Right lobe of liver (tissue), 6 donors: ENCODE results near the gene ZNF548. TPM values are rescaled to one million over a fixed set of nuclear protein-coding genes. Genes with fewer than 3 reads are reported as not detected.

Experiments used
- ATAC-seq, 4 donors: fragments of 200-7000 bp; cut with Tn5 transposase; one replicate each; pipeline ENCODE4 v1.9.1; 2020; ENCODE audit warnings: mild to moderate bottlenecking in 4 of 4, moderate library complexity in 4 of 4
- DNase-seq, 3 donors: peaks; one replicate each; pipeline ENCODE4 v3.0.0-alpha.2; 2020
- H3K27ac ChIP-seq, 3 donors: fragments of 200-600 bp; one replicate each; pipeline ENCODE4 v1.8.0; 2022
- H3K27me3 ChIP-seq, 2 donors: fragments of 200-600 bp; one replicate each; pipeline ENCODE4 v1.8.0; 2022
- H3K36me3 ChIP-seq, 4 donors: fragments of 200-600 bp; sonication (generic) in 1 of 4; one replicate each; pipeline versions ENCODE4 v1.5.1 to v1.8.0; 2017 to 2022; ENCODE audit warnings: control low read depth in 1 of 4
- H3K4me1 ChIP-seq, 4 donors: fragments of 200-600 bp; sonication (generic) in 1 of 4; one replicate each; pipeline versions ENCODE4 v1.5.1 to v1.8.0; 2017 to 2022; ENCODE audit warnings: control low read depth in 1 of 4
- H3K4me3 ChIP-seq, 3 donors: fragments of 200-600 bp; one replicate each; pipeline ENCODE4 v1.8.0; 2022
- H3K9me3 ChIP-seq, 4 donors: fragments of 200-600 bp; sonication (generic) in 1 of 4; one replicate each; pipeline versions ENCODE4 v1.5.1 to v1.8.0; 2017 to 2022; ENCODE audit warnings: control low read depth in 1 of 4
- POLR2A ChIP-seq: fragments of 450-650 bp; IDR thresholded peaks from one replicate; pipeline ENCODE4 v1.6.1; 2017; ENCODE audit warnings: antibody characterized with exemption, mild to moderate bottlenecking
- WGBS: methylation state at CpG from one replicate; pipeline ENCODE4 v1.1.6; 2018; ENCODE audit warnings: low coverage, low lambda C conversion rate; ENCODE audit not compliant: insufficient coverage; ENCODE audit errors: missing lambda C conversion rate; 5-methylcytosine and 5-hydroxymethylcytosine counted together
- intact Hi-C, 2 donors: fragments of 100-400 bp; cut with DNase I; formaldehyde crosslinking; loops; one replicate each; pipeline versions ENCODE4 v1.11.2 to v1.14.1; 2022
- total RNA-seq, 6 experiments: library from RNA; depleted of rRNA in 2 of 6; stranded (reverse); fragments of >200 nt in 2 of 6; fragmentation: NEBNext Ultra II Directional in 3 of 6; extraction: Animal tissue kit (Norgen Biotek cat#: 25700) in 3 of 6; gene quantifications; one replicate each; pipeline versions ENCODE4 v1.1.0 to v1.2.4, GENCODE V29; 2016 to 2023
- TF ChIP-seq, protein P1 (sequence below), 4 donors: fragments of 200-600 bp in 3 of 4; fragments of 450-650 bp in 1 of 4; IDR thresholded peaks; one replicate each; pipeline versions ENCODE4 v1.5.1 to v1.8.0; 2016 to 2022; ENCODE audit warnings: antibody characterized with exemption in 4 of 4, mild to moderate bottlenecking in 2 of 4
- donor health status: DM: no; HTN: yes; CAD: no.
- donor health status: DM: no; HTN: no; CAD: no.
- donor health status: DM: no; HTN: no; CAD: no.
- donor health status: DM: no; HTN: yes; CAD: no.
- donor health status: DM: no; HTN: yes; CAD: no.

Gene ZNF548
- total RNA-seq, 6 experiments from 2014 or later = 2.3 to 7.0 (median 4.8) TPM

DNA sequence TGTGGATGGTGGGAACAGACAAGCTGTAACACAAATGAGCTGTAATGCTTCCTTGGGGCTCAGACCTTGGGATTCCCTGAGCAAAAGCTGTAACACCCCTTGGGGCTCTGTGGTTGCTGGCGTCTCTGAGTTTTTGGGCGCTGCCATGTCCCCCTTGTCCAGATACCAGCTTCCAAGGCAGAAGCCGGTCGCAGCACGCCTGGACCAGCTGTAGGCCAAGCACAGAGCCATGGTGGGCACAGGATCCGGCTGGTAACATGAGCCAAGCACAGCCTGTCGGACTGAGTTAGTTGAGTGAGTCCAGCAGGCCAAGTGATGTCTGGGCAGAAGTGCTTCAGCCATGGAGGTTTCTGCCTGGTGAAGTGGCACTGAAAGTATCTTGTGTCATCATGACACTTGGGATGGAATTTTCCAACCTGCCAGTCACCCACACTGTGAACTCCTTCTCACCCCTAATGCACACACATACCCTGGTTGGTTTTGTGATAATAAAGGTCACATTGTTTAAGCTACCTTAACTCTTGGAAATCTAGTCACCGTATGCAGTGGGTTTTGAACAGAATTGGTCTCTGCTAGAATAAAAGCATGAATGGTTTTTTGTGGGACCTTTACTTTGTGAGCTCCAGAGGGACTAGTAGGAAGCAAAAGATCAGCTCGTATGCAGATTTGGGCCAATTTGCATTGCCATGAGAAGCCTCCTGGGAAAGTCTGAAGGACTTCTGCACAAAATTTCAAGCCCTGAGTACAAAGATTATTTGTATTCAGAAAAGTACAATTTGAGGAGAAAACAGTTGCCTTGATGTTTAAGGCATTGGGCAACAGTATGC is 14.3 kb downstream of the ZNF548 start:
- Histone ChIP-seq H3K27ac (no peak overlapping the region), H3K4me1 (no peaks in the 10 kb centered on the region), H3K36me3 (peaks cover 0 to 5% (median 1%) of the 10 kb centered on the region in 4 donors), H3K27me3 (no peaks in the 10 kb centered on the region), H3K4me3 (no peak overlapping the region), H3K9me3 (peaks cover 0 to 19% (median 6%) of the 10 kb centered on the region in 4 donors)
- TF ChIP-seq, protein P1, sequence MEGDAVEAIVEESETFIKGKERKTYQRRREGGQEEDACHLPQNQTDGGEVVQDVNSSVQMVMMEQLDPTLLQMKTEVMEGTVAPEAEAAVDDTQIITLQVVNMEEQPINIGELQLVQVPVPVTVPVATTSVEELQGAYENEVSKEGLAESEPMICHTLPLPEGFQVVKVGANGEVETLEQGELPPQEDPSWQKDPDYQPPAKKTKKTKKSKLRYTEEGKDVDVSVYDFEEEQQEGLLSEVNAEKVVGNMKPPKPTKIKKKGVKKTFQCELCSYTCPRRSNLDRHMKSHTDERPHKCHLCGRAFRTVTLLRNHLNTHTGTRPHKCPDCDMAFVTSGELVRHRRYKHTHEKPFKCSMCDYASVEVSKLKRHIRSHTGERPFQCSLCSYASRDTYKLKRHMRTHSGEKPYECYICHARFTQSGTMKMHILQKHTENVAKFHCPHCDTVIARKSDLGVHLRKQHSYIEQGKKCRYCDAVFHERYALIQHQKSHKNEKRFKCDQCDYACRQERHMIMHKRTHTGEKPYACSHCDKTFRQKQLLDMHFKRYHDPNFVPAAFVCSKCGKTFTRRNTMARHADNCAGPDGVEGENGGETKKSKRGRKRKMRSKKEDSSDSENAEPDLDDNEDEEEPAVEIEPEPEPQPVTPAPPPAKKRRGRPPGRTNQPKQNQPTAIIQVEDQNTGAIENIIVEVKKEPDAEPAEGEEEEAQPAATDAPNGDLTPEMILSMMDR (IDR thresholded peaks at IDR 0.05) = no peak
- ATAC-seq (no peak), DNase-seq (no peak)
- 64% methylated on average over 2 of the region's 9 CpGs for WGBS
- intact Hi-C loops = no loop called here

DNA sequence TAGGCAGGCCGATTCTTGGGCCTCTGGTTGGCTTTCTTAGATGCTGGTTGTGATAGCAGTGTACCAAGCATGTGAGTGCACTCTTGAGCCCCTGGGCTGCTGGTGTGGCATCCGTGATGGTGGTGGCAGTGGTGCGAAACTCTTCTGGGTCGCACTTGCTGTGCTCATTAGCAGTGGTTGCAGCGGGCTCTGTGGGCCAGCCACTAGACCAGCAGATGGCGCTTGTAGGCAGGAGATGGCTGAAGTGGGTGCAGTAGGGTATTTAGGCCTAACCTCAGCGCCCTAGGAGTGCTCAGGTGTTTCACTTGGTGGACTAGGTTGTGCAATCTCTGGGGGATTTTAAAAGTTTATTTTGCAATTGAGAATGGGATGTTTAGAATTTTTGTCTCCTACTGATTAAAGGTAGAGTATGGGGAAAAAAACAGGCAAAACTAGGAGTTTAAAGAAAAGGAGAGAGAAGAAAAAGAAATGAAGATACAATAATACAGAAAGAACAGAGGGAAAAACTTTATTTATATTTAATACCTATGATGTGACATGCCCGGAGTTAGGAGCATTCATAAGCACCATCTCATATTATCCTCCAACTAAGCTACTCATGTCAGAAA is 17.0 kb downstream of the ZNF548 start:
- peaks cover 0 to 4% (median 2%) of the 10 kb centered on the region in 4 donors for H3K9me3 ChIP-seq
- WGBS = 20% methylated on average over 8 of the region's 8 CpGs
- ATAC-seq = peak; percentile 50 to 66 (median 62)

DNA sequence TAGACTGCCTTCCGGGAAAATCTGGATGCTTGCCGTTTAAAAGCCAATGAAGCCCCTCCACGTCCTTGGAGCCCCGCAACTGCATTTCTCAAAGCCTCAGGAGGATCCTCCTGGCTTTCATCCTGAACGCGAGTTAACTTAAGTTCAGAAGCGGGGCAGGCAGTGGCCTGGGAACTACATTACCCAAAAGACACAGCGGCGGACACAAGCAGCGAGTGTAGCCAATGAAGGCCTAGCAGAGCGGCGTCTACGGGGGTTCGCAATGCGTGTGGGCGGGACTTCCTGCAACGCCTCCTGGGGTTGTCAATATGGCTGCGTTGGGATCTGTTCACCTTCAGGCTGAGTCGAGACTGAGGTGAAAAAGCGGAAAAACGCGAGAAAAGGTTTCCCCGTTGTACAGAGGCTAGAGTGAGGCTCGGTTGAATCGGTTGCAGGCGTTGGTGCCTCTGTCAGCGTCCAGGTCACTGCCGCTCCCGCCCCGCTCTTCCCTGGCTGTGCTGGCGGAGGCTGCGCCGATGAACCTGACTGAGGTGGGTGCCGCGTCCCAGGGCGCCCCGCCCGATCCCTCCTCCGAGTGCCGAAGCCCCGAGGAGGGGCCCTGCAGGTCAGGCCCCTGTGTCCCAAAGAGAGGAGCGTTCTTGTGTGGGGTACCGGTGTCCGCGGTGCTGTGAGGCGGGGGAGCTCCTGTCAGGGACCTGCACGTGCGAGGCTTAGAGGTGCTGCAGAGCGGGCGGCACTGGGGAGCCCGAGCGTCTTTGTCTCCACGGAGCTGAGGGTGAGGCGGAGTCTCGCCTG is 21.4 kb downstream of the ZNF548 start, which contains the start of gene ZNF17:
TSS of gene ZNF17 (plus strand) at position 285 of the 795 bp plus-strand sequence. CDS start 2,455 bp downstream, outside the sequence.
- ATAC-seq = peak; percentile 100
- no peaks in the 10 kb centered on the region for H3K9me3 ChIP-seq
- TF ChIP-seq, protein P1 (IDR thresholded peaks at IDR 0.05) = no peak
- TF ChIP-seq POLR2A = no peak
- no peaks in the 10 kb centered on the region for H3K27me3 ChIP-seq
- peaks cover 0 to 15% (median 2%) of the 10 kb centered on the region in 4 donors for H3K4me1 ChIP-seq
- WGBS = under 1% methylated on average over 34 of the region's 55 CpGs
- peak; percentile 94 to 97 (median 96) for DNase-seq
- intact Hi-C loops = no loop called here
- peak within 1 kb of the TSS; percentile 86 to 97 (median 93) for H3K4me3 ChIP-seq
- peak within 1 kb of the TSS in 2 of 3 donors; percentile 17 to 37 for H3K27ac ChIP-seq
- H3K36me3 ChIP-seq = peaks cover 0 to 5% (median 0%) of the 10 kb centered on the region in 4 donors

More for the DNA sequence above, 17.0 kb downstream of the ZNF548 start:
- peaks cover 0 to 7% (median 2%) of the 10 kb centered on the region in 4 donors for H3K4me1 ChIP-seq
- intact Hi-C loops = no loop called here
- H3K36me3 ChIP-seq = no peaks in the 10 kb centered on the region
- peak; percentile 62 to 71 (median 63) for DNase-seq
- TF ChIP-seq, protein P1 (IDR thresholded peaks at IDR 0.05) = peak; percentile 44 to 74 (median 58)
- no peak for TF ChIP-seq POLR2A
- no peak overlapping the region for H3K27ac ChIP-seq
- no peak overlapping the region for H3K4me3 ChIP-seq
- no peaks in the 10 kb centered on the region for H3K27me3 ChIP-seq

DNA sequence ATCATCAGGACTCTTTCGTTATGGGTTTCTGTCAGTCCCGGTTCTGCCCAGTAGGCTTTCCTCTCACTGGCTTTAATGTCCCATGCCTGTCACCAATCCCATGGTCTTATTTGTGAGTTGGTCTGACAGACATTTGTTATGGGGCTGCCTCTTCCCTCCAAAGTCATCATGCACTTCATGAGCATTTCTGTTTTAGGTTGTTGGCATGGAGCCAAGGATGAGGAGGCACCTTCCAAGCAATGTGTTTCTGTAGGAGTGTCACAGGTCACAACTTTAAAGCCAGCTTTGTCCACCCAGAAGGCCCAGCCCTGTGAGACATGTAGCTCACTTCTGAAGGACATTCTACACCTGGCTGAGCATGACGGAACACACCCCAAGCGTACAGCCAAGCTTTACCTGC is 29.8 kb downstream of the ZNF548 start:
- no peak for DNase-seq
- H3K27ac ChIP-seq = no peak overlapping the region
- H3K9me3 ChIP-seq = peaks cover 0 to 39% (median 10%) of the 10 kb centered on the region in 4 donors
- ATAC-seq = no peak
- H3K4me1 ChIP-seq = no peaks in the 10 kb centered on the region
- H3K4me3 ChIP-seq = no peak overlapping the region
- intact Hi-C loops = no loop called here
- no peaks in the 10 kb centered on the region for H3K27me3 ChIP-seq
- 94% methylated on average over 3 of the region's 4 CpGs for WGBS
- TF ChIP-seq POLR2A = no peak
- TF ChIP-seq, protein P1 (IDR thresholded peaks at IDR 0.05) = no peak
- peaks cover 0 to 27% (median 19%) of the 10 kb centered on the region in 4 donors for H3K36me3 ChIP-seq
